B cell (primary cell): ENCODE measurements around the gene CCDC57. TPM values are rescaled to one million over a fixed set of nuclear protein-coding genes. Genes with fewer than 3 reads are reported as not detected.

Experiments used
- ATAC-seq: fragments of 200-7000 bp; cut with Tn5 transposase; one replicate; pipeline ENCODE4 v1.10.0; 2021; ENCODE audit warnings: low read depth, mild to moderate bottlenecking, moderate number of reproducible peaks, moderate library complexity
- CTCF ChIA-PET: fragments of 350-600 bp; sonication (Branson Sonifier 250); formaldehyde crosslinking; loops from one replicate; lab custom pipeline; 2021; ENCODE audit warnings: antibody characterized with exemption, inconsistent platforms; lab: Charles Lee
- POLR2A ChIA-PET: fragments of 350-600 bp; sonication (Branson Sonifier 250); formaldehyde crosslinking; loops from one replicate; lab custom pipeline; 2021; ENCODE audit warnings: antibody characterized with exemption; lab: Charles Lee
- DNase-seq: peaks from one replicate; pipeline ENCODE4 v3.0.0; 2013
- H2AFZ ChIP-seq: 2 replicates; pipeline ENCODE4 v1.6.1; 2012; ENCODE audit warnings: mild to moderate bottlenecking, low read depth, low read length; ENCODE audit not compliant: insufficient read depth, poor library complexity, severe bottlenecking
- H3K27ac ChIP-seq, 2 donors: 1 replicate in 1 of 2; 2 replicates in 1 of 2; pipeline ENCODE4 v1.5.1; 2012 to 2013; ENCODE audit warnings: low read length in 2 of 2, mild to moderate bottlenecking in 2 of 2, moderate library complexity in 1 of 2
- H3K27me3 ChIP-seq, 4 experiments: fragments of 200-600 bp in 1 of 4; sonication (generic) in 1 of 4; replicated peaks in 1 of 4; 1 replicate in 2 of 4; 2 replicates in 2 of 4; pipeline versions ENCODE4 v1.6.1 to v1.7.0; 2013 to 2016; ENCODE audit warnings: low read length in 3 of 4, mild to moderate bottlenecking in 2 of 4, mixed read lengths in 1 of 4, moderate library complexity in 1 of 4; ENCODE audit not compliant: insufficient read depth in 4 of 4, control insufficient read depth in 3 of 4; ENCODE audit errors: control extremely low read depth in 1 of 4
- H3K36me3 ChIP-seq, 2 experiments: replicated peaks in 1 of 2; 1 replicate in 1 of 2; 2 replicates in 1 of 2; pipeline versions ENCODE4 v1.6.1 to v1.7.1; 2013; ENCODE audit warnings: low read length in 1 of 2; ENCODE audit not compliant: insufficient read depth in 2 of 2, control insufficient read depth in 1 of 2; ENCODE audit errors: control extremely low read depth in 1 of 2, extremely low read depth in 1 of 2
- H3K4me1 ChIP-seq, 2 donors: fragments of 200-600 bp in 1 of 2; sonication (generic) in 1 of 2; 1 replicate in 1 of 2; 2 replicates in 1 of 2; pipeline versions ENCODE4 v1.5.1 to v1.6.1; 2013 to 2017; ENCODE audit warnings: low read length in 2 of 2; ENCODE audit not compliant: control insufficient read depth in 2 of 2, insufficient read depth in 2 of 2
- H3K4me2 ChIP-seq: replicated peaks from 2 replicates; pipeline ENCODE3; 2012; ENCODE audit warnings: mild to moderate bottlenecking, low read depth, low read length; ENCODE audit not compliant: poor library complexity, severe bottlenecking
- H3K4me3 ChIP-seq, 5 experiments: fragments of 200-600 bp in 1 of 5; sonication (generic) in 1 of 5; 1 replicate in 3 of 5; 2 replicates in 2 of 5; pipeline versions ENCODE4 v1.5.1 to v1.7.0; 2011 to 2016; ENCODE audit warnings: low read length in 4 of 5, mild to moderate bottlenecking in 4 of 5, low read depth in 2 of 5, control low read depth in 1 of 5, moderate library complexity in 1 of 5; ENCODE audit not compliant: insufficient read depth in 1 of 5; ENCODE audit errors: control extremely low read depth in 1 of 5, extremely low read depth in 1 of 5
- H3K79me2 ChIP-seq: fragments of 200-600 bp; sonication (generic); one replicate; pipeline ENCODE4 v1.6.0; 2016; ENCODE audit warnings: low read length; ENCODE audit not compliant: control insufficient read depth, insufficient read depth
- H3K9ac ChIP-seq: fragments of 200-600 bp; sonication (generic); 2 replicates; pipeline ENCODE4 v1.6.1; 2017; ENCODE audit warnings: mild to moderate bottlenecking, low read length, moderate library complexity
- H3K9me3 ChIP-seq, 3 donors: one replicate each; pipeline versions ENCODE4 v1.6.1 to v1.7.1; 2013; ENCODE audit warnings: low read length in 2 of 3; ENCODE audit not compliant: control insufficient read depth in 2 of 3, insufficient read depth in 1 of 3; ENCODE audit errors: control extremely low read depth in 1 of 3
- H4K20me1 ChIP-seq: 2 replicates; pipeline ENCODE4 v1.6.0; 2012; ENCODE audit warnings: mild to moderate bottlenecking, low read length; ENCODE audit not compliant: insufficient read depth, control insufficient read depth, poor library complexity, severe bottlenecking
- H3K27ac Mint-ChIP-seq: one replicate; pipeline ENCODE4 v1.8.0; 2021; ENCODE audit warnings: mixed read lengths
- H3K27me3 Mint-ChIP-seq: one replicate; pipeline ENCODE4 v1.8.0; 2021; ENCODE audit warnings: mixed read lengths
- H3K4me1 Mint-ChIP-seq: one replicate; pipeline ENCODE4 v1.8.0; 2021; ENCODE audit warnings: mixed read lengths
- H3K4me3 Mint-ChIP-seq: one replicate; pipeline ENCODE4 v1.8.0; 2021; ENCODE audit warnings: mixed read lengths
- H3K9me3 Mint-ChIP-seq: one replicate; pipeline ENCODE4 v1.8.0; 2022; ENCODE audit warnings: mixed read lengths; ENCODE audit not compliant: insufficient read depth
- CTCF ChIP-seq: fragments of 200-600 bp; IDR thresholded peaks from one replicate; pipeline ENCODE4 v1.8.0; 2022; ENCODE audit warnings: antibody characterized with exemption, mild to moderate bottlenecking
- EZH2 ChIP-seq: IDR thresholded peaks from 2 replicates; pipeline ENCODE4 v1.6.1; 2012; ENCODE audit warnings: borderline replicate concordance, low read depth, mild to moderate bottlenecking, moderate library complexity, low read length; ENCODE audit not compliant: insufficient read depth, poor library complexity, severe bottlenecking
- WGBS: methylation state at CpG from one replicate; pipeline ENCODE4 v1.1.5; 2013; ENCODE audit warnings: missing lambda C conversion rate; ENCODE audit not compliant: insufficient coverage; 5-methylcytosine and 5-hydroxymethylcytosine counted together
- intact Hi-C: fragments of 100-400 bp; cut with micrococcal nuclease; formaldehyde crosslinking; loops from one replicate; pipeline ENCODE4 v1.10.0; 2022
- polyA plus RNA-seq: library from polyadenylated mRNA; depleted of rRNA; stranded (reverse); fragments of >200 nt; gene quantifications from 2 replicates; pipeline ENCODE4 v1.2.3, GENCODE V29; 2012
- total RNA-seq, 2 donors: library from RNA; stranded (reverse); fragments of 120-200 nt in 1 of 2; gene quantifications; 1 replicate in 1 of 2; 2 replicates in 1 of 2; pipeline versions ENCODE4 v1.2.3 to v1.2.4, GENCODE V29; 2013 to 2022

Gene CCDC57
- total and polyA plus RNA-seq, 2 donors (not counting 1 experiment from before 2014, with no cell fraction given), result 49.7 to 67.2 TPM

- TF ChIP-seq CTCF, result no peak
- no peak for TF ChIP-seq EZH2
- peaks cover 52% of the 10 kb centered on the region for H3K4me1 Mint-ChIP-seq
- no peaks in the 10 kb centered on the region for H3K27me3 ChIP-seq
- H3K27ac ChIP-seq, result peak overlapping the region in 1 of 2 donors; percentile 62
- no peak overlapping the region for H3K4me3 Mint-ChIP-seq
- ChIA-PET POLR2A (interaction anchor here (0.5 to 1.7 kb wide), 6 partner anchors 12 to 535 kb away, joined by 3 to 6 read pairs (median 4); no protein-coding TSS in a partner anchor), CTCF (interaction anchor here (0.5 to 4.1 kb wide), 8 partner anchors 23 to 111 kb away, joined by 3 to 24 read pairs (median 4); no protein-coding TSS in a partner anchor)
- peak overlapping the region; percentile 76 for H3K27ac Mint-ChIP-seq
- no peak overlapping the region for H3K9ac ChIP-seq
- H3K79me2 ChIP-seq, result peaks cover 62% of the 10 kb centered on the region
- peaks cover 0 to 57% of the 10 kb centered on the region in 2 experiments for H3K36me3 ChIP-seq
- H3K9me3 ChIP-seq, result peaks cover 0 to 4% (median 0%) of the 10 kb centered on the region in 3 donors
- peaks cover 98% of the 10 kb centered on the region for H4K20me1 ChIP-seq
- DNase-seq (peak; percentile 46), ATAC-seq (no peak)
- no peak overlapping the region for H2AFZ ChIP-seq
- H3K4me1 ChIP-seq, result peaks cover 14 to 36% of the 10 kb centered on the region in 2 donors
- H3K4me3 ChIP-seq, result no peak overlapping the region
- H3K9me3 Mint-ChIP-seq, result no peaks in the 10 kb centered on the region
- WGBS, result 58% methylated on average over 15 of the region's 20 CpGs
- H3K4me2 ChIP-seq, result peak overlapping the region; percentile 38
- intact Hi-C loops, result no loop called here
- H3K27me3 Mint-ChIP-seq, result no peaks in the 10 kb centered on the region
These were observed 29.5 kb upstream of the CCDC57 start for GRCh38 chr17:82241926-82242697.
